ENCODE measurements around the gene BEND3. TPM values are rescaled to one million over a fixed set of nuclear protein-coding genes. Genes with fewer than 3 reads are reported as not detected.
A peak's percentile ranks its signal among the peaks of the same experiment; 100 is the strongest.

BEND3 gene
- total and polyA plus RNA-seq, 9 of the 15 experiments (the other 6 are each of a cell fraction or from before 2014, with no cell fraction given): 0.64 to 8.4 (median 3.3) TPM

- BruUV-seq (replicated peaks): no TSS peak
- Histone ChIP-seq H3K27me3 (ENCODE audit: control insufficient read depth in 2 of 2, insufficient read depth in 2 of 2, low read length in 2 of 2) (no peaks in the 10 kb centered on the region), H3K27ac (ENCODE audit: extremely low read depth, low read depth, low read length) (no peak overlapping the region), H3K9me1 (ENCODE audit: control insufficient read depth, insufficient read depth, low read length) (no peaks in the 10 kb centered on the region), H3K79me2 (ENCODE audit: control insufficient read depth, insufficient read depth, low read length) (no peaks in the 10 kb centered on the region), H3K4me3 (no peak overlapping the region), H3K4me2 (ENCODE audit: insufficient read depth, low read length) (no peak overlapping the region), H3K9me3 (replicated peaks; ENCODE audit: control insufficient read depth, insufficient read depth, low read depth, low read length) (no peaks in the 10 kb centered on the region), H3K4me1 (replicated peaks in 1 of 2; ENCODE audit: control insufficient read depth in 2 of 2, insufficient read depth in 2 of 2, low read length in 2 of 2) (peaks cover 8 to 9% of the 10 kb centered on the region in 2 experiments; a peak in 3 of 5 replicates), H3K9ac (ENCODE audit: insufficient read depth in 1 of 2, low read depth in 2 of 2, low read length in 2 of 2) (no peak overlapping the region; a peak in 1 of 4 replicates), H2AFZ (ENCODE audit: low read depth, low read length) (0 out of 2 replicates have a peak overlapping the region, but pooled peaks have one; percentile 34), H3K36me3 (ENCODE audit: control insufficient read depth, insufficient read depth, low read length) (no peaks in the 10 kb centered on the region), H4K20me1 (replicated peaks; ENCODE audit: control insufficient read depth, insufficient read depth, low read length) (no peaks in the 10 kb centered on the region)
- in situ Hi-C loops (cut with MboI): no loop called here
- FAIRE-seq (no peak), ATAC-seq (peak; percentile 61; the same call in 2 of the 3 replicates), DNase-seq (ENCODE audit: extremely low read depth in 1 of 4, low spot score in 3 of 4) (no peak)
- WGBS (ENCODE audit: insufficient coverage, low coverage, missing lambda C conversion rate): 64% methylated on average over 8 of the region's 8 CpGs
- intact Hi-C loops (cut with micrococcal nuclease): no loop called here
- ChIA-PET POLR2A (interaction anchor here (0.7 kb wide), 1 partner anchor 48 kb away, joined by 3 read pairs; no protein-coding TSS in a partner anchor), CTCF (ENCODE audit: low intra/inter-chr PET ratio) (no interaction called here)
- no peak for TF ChIP-seq ZNF311 (CRISPR knock-in tag; IDR thresholded peaks at IDR 0.05)
- TF ChIP-seq MGA (IDR thresholded peaks at IDR 0.05): peak; percentile 30; the same call in 1 of the 2 replicates
- peak; percentile 33; the same call in 1 of the 2 replicates for TF ChIP-seq KLF1 (tag; IDR thresholded peaks at IDR 0.05)
Measured at GRCh38 chr6:107121964-107122495, 6.7 kb upstream of the BEND3 start.
